Gastrocnemius medialis (tissue), 4 donors: ENCODE data around the gene NT5E. TPM values are rescaled to one million over a fixed set of nuclear protein-coding genes. Genes with fewer than 3 reads are reported as not detected.

Source experiments
- ATAC-seq, 2 donors: fragments of 150-250 bp; one replicate each; pipeline ENCODE4 v1.9.1; 2016
- DNase-seq, 2 donors: peaks; one replicate each; pipeline ENCODE4 v3.0.0-alpha.2; 2019
- H3K27ac ChIP-seq, 4 donors: fragments of 200-600 bp; sonication (generic); 1 replicate in 1 of 4; 2 replicates in 3 of 4; pipeline ENCODE4 v1.5.1; 2016 to 2018; ENCODE audit warnings: mild to moderate bottlenecking in 2 of 4, moderate library complexity in 1 of 4
- H3K27me3 ChIP-seq, 3 donors: fragments of 200-600 bp; sonication (generic) in 2 of 3; 1 replicate in 1 of 3; 2 replicates in 2 of 3; pipeline versions ENCODE4 v1.5.1 to v1.6.0; 2016 to 2019; ENCODE audit warnings: mild to moderate bottlenecking in 1 of 3, moderate library complexity in 1 of 3
- H3K36me3 ChIP-seq, 2 donors: fragments of 200-600 bp; sonication (generic) in 1 of 2; one replicate each; pipeline ENCODE4 v1.5.1; 2017 to 2018
- H3K4me1 ChIP-seq, 2 donors: fragments of 200-600 bp; sonication (generic) in 1 of 2; one replicate each; pipeline ENCODE4 v1.5.1; 2016 to 2017; ENCODE audit warnings: mild to moderate bottlenecking in 2 of 2
- H3K4me3 ChIP-seq, 4 donors: fragments of 200-600 bp; sonication (generic) in 3 of 4; 1 replicate in 1 of 4; 2 replicates in 3 of 4; pipeline ENCODE4 v1.5.1; 2016 to 2019; ENCODE audit warnings: mild to moderate bottlenecking in 2 of 4
- H3K9me3 ChIP-seq, 3 donors: fragments of 200-600 bp; sonication (generic) in 2 of 3; 1 replicate in 1 of 3; 2 replicates in 2 of 3; pipeline ENCODE4 v1.5.1; 2016 to 2019
- CTCF ChIP-seq, 5 experiments: fragments of 450-650 bp in 3 of 5; fragments of 200-600 bp in 2 of 5; sonication (generic) in 2 of 5; IDR thresholded peaks in 4 of 5; conservative IDR thresholded peaks in 1 of 5; 1 replicate in 4 of 5; 2 replicates in 1 of 5; pipeline ENCODE4 v1.5.1; 2016 to 2019; ENCODE audit warnings: antibody characterized with exemption in 5 of 5, mild to moderate bottlenecking in 3 of 5, moderate library complexity in 3 of 5
- POLR2A ChIP-seq, 2 donors: fragments of 450-650 bp; IDR thresholded peaks; one replicate each; pipeline ENCODE4 v1.6.1; 2017; ENCODE audit warnings: antibody characterized with exemption in 2 of 2, mild to moderate bottlenecking in 2 of 2, moderate library complexity in 2 of 2
- in situ Hi-C, 4 donors: fragments of 200-750 bp; cut with MboI; loops; one replicate each; pipeline versions ENCODE4 v1.15.0 to v1.8.0; 2017; ENCODE audit warnings: low sequenced_read_pairs in 4 of 4
- intact Hi-C: fragments of 100-400 bp; cut with DNase I; formaldehyde crosslinking; loops from one replicate; pipeline ENCODE4 v1.15.1; 2023; ENCODE audit warnings: low total_unique reads
- total RNA-seq, 4 donors: library from RNA; depleted of rRNA; stranded (reverse); fragments of >200 nt; gene quantifications; one replicate each; pipeline versions ENCODE4 v1.1.0 to v1.2.3, GENCODE V29; 2016

NT5E gene
- total RNA-seq, 4 donors from 2014 or later = 0.82 to 4.3 (median 2.8) TPM

- in situ Hi-C loops = no loop called here
- DNase-seq (no peak), ATAC-seq (no peak)
- intact Hi-C loops = no loop called here
- TF ChIP-seq CTCF (IDR thresholded peaks at IDR 0.05 in 4 of 5, conservative IDR thresholded peaks at IDR 0.05 in 1 of 5) (no peak), POLR2A (IDR thresholded peaks at IDR 0.05) (no peak)
- no peaks in the 10 kb centered on the region for H3K9me3 ChIP-seq
- H3K27me3 ChIP-seq = peaks cover 6 to 16% (median 7%) of the 10 kb centered on the region in 3 donors
- H3K4me1 ChIP-seq = no peaks in the 10 kb centered on the region
- no peak overlapping the region for H3K27ac ChIP-seq
- no peaks in the 10 kb centered on the region for H3K36me3 ChIP-seq
- no peak overlapping the region for H3K4me3 ChIP-seq
Measured at GRCh38 chr6:85451565-85452306, 1.9 kb downstream of the NT5E start.

GRCh38 chr6:85452441-85452881 is 2.6 kb downstream of the NT5E start:
- no peak for TF ChIP-seq CTCF (IDR thresholded peaks at IDR 0.05 in 4 of 5, conservative IDR thresholded peaks at IDR 0.05 in 1 of 5)
- no peak for TF ChIP-seq POLR2A (IDR thresholded peaks at IDR 0.05)
- H3K27me3 ChIP-seq = peaks cover 6 to 10% (median 7%) of the 10 kb centered on the region in 3 donors

GRCh38 chr6:85453052-85453451 is 3.2 kb downstream of the NT5E start:
- peaks cover 3 to 4% (median 4%) of the 10 kb centered on the region in 3 donors for H3K27me3 ChIP-seq
- H3K36me3 ChIP-seq = no peaks in the 10 kb centered on the region
- no peaks in the 10 kb centered on the region for H3K4me1 ChIP-seq
- no peak overlapping the region for H3K27ac ChIP-seq
- no peaks in the 10 kb centered on the region for H3K9me3 ChIP-seq
- DNase-seq (no peak), ATAC-seq (no peak)
- intact Hi-C loops = no loop called here
- TF ChIP-seq CTCF (IDR thresholded peaks at IDR 0.05 in 4 of 5, conservative IDR thresholded peaks at IDR 0.05 in 1 of 5) = no peak
- no peak for TF ChIP-seq POLR2A (IDR thresholded peaks at IDR 0.05)
- in situ Hi-C loops = no loop called here
- no peak overlapping the region for H3K4me3 ChIP-seq

More at GRCh38 chr6:85452441-85452881, 2.6 kb downstream of the NT5E start:
- ATAC-seq (no peak), DNase-seq (no peak)
- H3K36me3 ChIP-seq = no peaks in the 10 kb centered on the region
- H3K27ac ChIP-seq = no peak overlapping the region
- in situ Hi-C loops (no loop called here), intact Hi-C loops (no loop called here)
- no peaks in the 10 kb centered on the region for H3K9me3 ChIP-seq
- no peaks in the 10 kb centered on the region for H3K4me1 ChIP-seq
- no peak overlapping the region for H3K4me3 ChIP-seq

GRCh38 chr6:85453490-85453889 is 3.6 kb downstream of the NT5E start:
- DNase-seq (no peak), ATAC-seq (no peak)
- TF ChIP-seq CTCF (IDR thresholded peaks at IDR 0.05 in 4 of 5, conservative IDR thresholded peaks at IDR 0.05 in 1 of 5) (no peak), POLR2A (IDR thresholded peaks at IDR 0.05) (no peak)
- H3K9me3 ChIP-seq = no peaks in the 10 kb centered on the region
- in situ Hi-C loops (no loop called here), intact Hi-C loops (no loop called here)
- H3K27me3 ChIP-seq = no peaks in the 10 kb centered on the region
- H3K4me1 ChIP-seq = peaks cover 0 to under 1% of the 10 kb centered on the region in 2 donors
- no peak overlapping the region for H3K4me3 ChIP-seq
- no peaks in the 10 kb centered on the region for H3K36me3 ChIP-seq
- no peak overlapping the region for H3K27ac ChIP-seq
